ENCODE data around the gene YWHAG.
"Not testable (repeated sequence)": the region's sequence is repeated elsewhere in the genome, so short reads cannot be mapped to it uniquely, and the experiment has no call there.

Gene YWHAG

DNA sequence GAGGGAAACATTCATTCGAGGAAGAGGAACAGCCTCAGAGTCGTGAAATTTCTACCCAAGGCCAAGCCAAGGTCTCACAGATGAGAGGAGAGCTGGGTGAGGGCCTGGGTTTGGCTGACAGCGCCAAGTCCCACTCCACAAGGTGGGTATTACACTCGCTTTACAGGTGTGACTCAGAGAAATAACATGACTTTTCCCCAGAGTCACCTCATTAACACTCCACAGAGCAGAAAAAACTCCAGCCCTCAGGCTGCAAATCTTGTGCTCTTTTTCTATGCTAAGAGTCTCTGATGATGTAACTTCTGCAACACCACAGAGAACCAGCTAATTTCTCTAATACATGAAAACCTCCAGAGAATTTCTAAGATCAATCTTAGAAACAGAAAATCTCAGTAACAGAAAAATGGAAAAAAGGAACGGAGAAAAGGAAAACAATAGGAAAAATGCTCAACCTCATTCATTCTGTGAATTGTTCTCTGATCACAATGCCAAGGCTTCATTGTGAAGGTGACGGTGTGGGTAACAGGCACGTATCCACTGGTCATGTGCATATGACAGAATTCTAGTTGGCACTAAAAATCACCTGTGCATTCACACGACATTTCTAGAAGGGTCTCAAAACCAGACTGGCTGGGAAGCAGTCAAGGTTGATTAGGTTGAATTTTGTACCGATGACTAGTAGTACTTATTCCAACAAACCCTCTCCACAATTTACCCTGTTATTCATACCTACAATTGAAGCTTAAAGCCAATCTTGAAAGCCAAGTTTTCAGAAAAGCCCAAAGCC, 20.3 kb downstream of the YWHAG start:
- H3K9ac ChIP-seq (ENCODE audit: low read depth in 1 of 2, low read length in 2 of 2) = no peak overlapping the region
- H3K4me3 ChIP-seq (ENCODE audit: low read length in 2 of 2) = no peak overlapping the region
- no peaks in the 10 kb centered on the region for H3K27me3 ChIP-seq (ENCODE audit: control insufficient read depth in 2 of 2, insufficient read depth in 2 of 2, low read length in 2 of 2)
- no peaks in the 10 kb centered on the region for H3K9me3 ChIP-seq (ENCODE audit: control insufficient read depth in 2 of 2, low read length in 2 of 2)
- peaks cover 0 to 6% of the 10 kb centered on the region in 2 donors for H3K4me1 ChIP-seq (ENCODE audit: control insufficient read depth in 2 of 2, insufficient read depth in 2 of 2, low read length in 2 of 2)
- H3K36me3 ChIP-seq (ENCODE audit: control insufficient read depth in 2 of 2, insufficient read depth in 2 of 2, low read length in 2 of 2) = peaks cover 3 to 8% of the 10 kb centered on the region in 2 donors
- H3K27ac ChIP-seq (ENCODE audit: low read depth in 2 of 2, low read length in 2 of 2) = no peak overlapping the region

DNA sequence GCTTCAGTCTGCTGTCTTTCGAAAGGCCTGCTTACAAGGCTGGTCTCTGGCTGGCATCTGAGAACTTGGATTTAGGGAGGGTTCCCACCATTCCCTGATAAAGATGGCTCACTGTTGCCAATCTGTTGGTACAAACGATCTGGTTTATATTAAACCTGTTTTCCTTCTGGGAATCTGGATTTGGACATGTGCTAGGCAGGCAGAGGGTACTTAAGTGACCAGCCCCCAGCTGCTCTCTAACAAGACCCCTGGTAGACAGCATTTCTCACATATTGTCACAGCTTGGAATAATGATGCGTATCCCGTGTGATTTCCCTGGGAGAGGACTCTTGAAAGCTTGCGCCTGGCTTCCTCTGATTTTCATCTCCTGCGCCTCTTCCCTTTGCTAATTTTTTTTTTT, 21.6 kb downstream of the YWHAG start:
- no peak overlapping the region for H3K4me3 ChIP-seq (ENCODE audit: low read length in 2 of 2)
- no peak overlapping the region for H3K27ac ChIP-seq (ENCODE audit: low read depth in 2 of 2, low read length in 2 of 2)
- peaks cover under 1 to 3% of the 10 kb centered on the region in 2 donors for H3K36me3 ChIP-seq (ENCODE audit: control insufficient read depth in 2 of 2, insufficient read depth in 2 of 2, low read length in 2 of 2)
- H3K9me3 ChIP-seq (ENCODE audit: control insufficient read depth in 2 of 2, low read length in 2 of 2) = no peaks in the 10 kb centered on the region
- H3K9ac ChIP-seq (ENCODE audit: low read depth in 1 of 2, low read length in 2 of 2) = no peak overlapping the region
- H3K4me1 ChIP-seq (ENCODE audit: control insufficient read depth in 2 of 2, insufficient read depth in 2 of 2, low read length in 2 of 2) = peaks cover 0 to 7% of the 10 kb centered on the region in 2 donors
- no peaks in the 10 kb centered on the region for H3K27me3 ChIP-seq (ENCODE audit: control insufficient read depth in 2 of 2, insufficient read depth in 2 of 2, low read length in 2 of 2)

DNA sequence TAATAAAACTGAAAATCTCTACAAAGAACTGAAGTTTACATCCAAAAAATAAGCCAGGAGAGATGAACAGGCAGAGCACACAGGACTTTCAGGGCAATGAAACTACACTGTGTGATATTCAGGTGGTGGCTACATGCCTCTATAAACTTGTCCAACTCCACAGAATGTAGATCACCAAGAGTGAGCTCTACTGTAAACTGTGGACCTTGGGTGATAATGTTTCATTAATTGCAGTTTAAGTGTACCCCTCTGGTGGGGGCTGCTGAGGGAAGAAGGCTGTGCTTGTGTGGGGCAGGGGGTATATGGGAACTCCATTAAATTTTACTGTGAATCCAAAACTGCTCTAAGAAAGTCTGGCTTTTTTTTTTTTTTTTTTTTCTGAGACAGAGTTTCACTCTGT, 22.7 kb downstream of the YWHAG start:
- no peak overlapping the region for H3K9ac ChIP-seq (ENCODE audit: low read depth in 1 of 2, low read length in 2 of 2)
- peaks cover 0 to 7% of the 10 kb centered on the region in 2 donors for H3K4me1 ChIP-seq (ENCODE audit: control insufficient read depth in 2 of 2, insufficient read depth in 2 of 2, low read length in 2 of 2)
- no peaks in the 10 kb centered on the region for H3K27me3 ChIP-seq (ENCODE audit: control insufficient read depth in 2 of 2, insufficient read depth in 2 of 2, low read length in 2 of 2)
- H3K36me3 ChIP-seq (ENCODE audit: control insufficient read depth in 2 of 2, insufficient read depth in 2 of 2, low read length in 2 of 2) = peaks cover 1 to 2% of the 10 kb centered on the region in 2 donors
- H3K4me3 ChIP-seq (ENCODE audit: low read length in 2 of 2) = no peak overlapping the region
- H3K9me3 ChIP-seq (ENCODE audit: control insufficient read depth in 2 of 2, low read length in 2 of 2) = no peaks in the 10 kb centered on the region
- no peak overlapping the region for H3K27ac ChIP-seq (ENCODE audit: low read depth in 2 of 2, low read length in 2 of 2)

DNA sequence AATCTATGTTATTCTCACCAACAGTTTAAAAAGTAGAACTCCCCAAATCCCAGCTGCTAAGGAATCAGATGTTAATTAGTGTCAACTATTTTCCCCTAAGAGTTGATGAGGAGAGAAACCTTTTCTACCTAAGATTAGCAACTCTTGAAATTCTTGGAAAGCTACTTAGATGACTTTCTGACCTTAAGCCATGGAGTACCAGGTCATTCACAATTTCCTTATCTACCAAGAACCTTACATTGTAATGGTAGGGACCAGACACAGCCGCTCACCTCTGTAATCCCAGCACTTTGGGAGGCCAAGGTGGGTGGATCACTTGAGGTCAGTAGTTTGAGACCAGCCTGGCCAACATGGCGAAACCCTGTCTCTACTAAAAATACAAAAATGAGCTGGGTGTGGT, 23.4 kb downstream of the YWHAG start:
- not testable (repeated sequence) for H3K27me3 ChIP-seq (ENCODE audit: control insufficient read depth in 2 of 2, insufficient read depth in 2 of 2, low read length in 2 of 2); H3K9me3 ChIP-seq (ENCODE audit: control insufficient read depth in 2 of 2, low read length in 2 of 2); H3K36me3 ChIP-seq (ENCODE audit: control insufficient read depth in 2 of 2, insufficient read depth in 2 of 2, low read length in 2 of 2); H3K9ac ChIP-seq (ENCODE audit: low read depth in 1 of 2, low read length in 2 of 2); H3K4me3 ChIP-seq (ENCODE audit: low read length in 2 of 2); H3K27ac ChIP-seq (ENCODE audit: low read depth in 2 of 2, low read length in 2 of 2); H3K4me1 ChIP-seq (ENCODE audit: control insufficient read depth in 2 of 2, insufficient read depth in 2 of 2, low read length in 2 of 2)

DNA sequence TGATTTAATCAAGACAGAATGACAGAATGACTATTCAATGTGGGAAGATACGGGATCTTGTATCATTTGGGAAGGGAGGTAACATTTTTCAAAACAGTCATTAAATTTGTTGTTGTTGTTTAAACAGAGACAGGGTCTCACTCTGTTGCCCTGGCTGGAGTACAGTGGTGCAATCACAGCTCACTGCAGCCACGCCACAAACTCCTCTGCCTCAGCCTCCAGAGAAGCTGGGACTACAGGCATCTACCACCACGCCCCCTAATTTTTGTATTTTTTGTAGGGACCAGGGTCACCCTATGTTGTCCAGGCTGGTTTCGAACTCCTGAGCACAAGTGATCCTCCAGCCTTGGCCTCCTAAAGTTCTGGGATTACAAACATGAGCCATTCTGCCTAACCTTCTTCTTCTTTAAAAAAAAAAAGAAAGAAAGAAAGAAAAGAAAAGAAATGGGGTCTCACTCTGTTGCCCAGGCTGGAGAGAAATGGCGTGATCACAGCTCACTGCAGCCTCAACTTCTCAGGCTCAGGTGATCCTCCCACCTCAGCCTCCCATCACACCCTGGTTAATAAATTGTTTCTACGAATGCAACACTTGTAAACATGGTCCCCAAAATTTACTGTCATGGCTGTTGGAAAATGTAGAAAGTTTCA, 24.3 kb downstream of the YWHAG start:
- Histone ChIP-seq H3K36me3 (ENCODE audit: control insufficient read depth in 2 of 2, insufficient read depth in 2 of 2, low read length in 2 of 2) (peaks cover 8% of the 10 kb centered on the region in 2 donors), H3K27ac (ENCODE audit: low read depth in 2 of 2, low read length in 2 of 2) (no peak overlapping the region), H3K9me3 (ENCODE audit: control insufficient read depth in 2 of 2, low read length in 2 of 2) (no peaks in the 10 kb centered on the region), H3K27me3 (ENCODE audit: control insufficient read depth in 2 of 2, insufficient read depth in 2 of 2, low read length in 2 of 2) (no peaks in the 10 kb centered on the region), H3K4me3 (ENCODE audit: low read length in 2 of 2) (no peak overlapping the region), H3K4me1 (ENCODE audit: control insufficient read depth in 2 of 2, insufficient read depth in 2 of 2, low read length in 2 of 2) (peaks cover 0 to 9% of the 10 kb centered on the region in 2 donors), H3K9ac (ENCODE audit: low read depth in 1 of 2, low read length in 2 of 2) (no peak overlapping the region)

DNA sequence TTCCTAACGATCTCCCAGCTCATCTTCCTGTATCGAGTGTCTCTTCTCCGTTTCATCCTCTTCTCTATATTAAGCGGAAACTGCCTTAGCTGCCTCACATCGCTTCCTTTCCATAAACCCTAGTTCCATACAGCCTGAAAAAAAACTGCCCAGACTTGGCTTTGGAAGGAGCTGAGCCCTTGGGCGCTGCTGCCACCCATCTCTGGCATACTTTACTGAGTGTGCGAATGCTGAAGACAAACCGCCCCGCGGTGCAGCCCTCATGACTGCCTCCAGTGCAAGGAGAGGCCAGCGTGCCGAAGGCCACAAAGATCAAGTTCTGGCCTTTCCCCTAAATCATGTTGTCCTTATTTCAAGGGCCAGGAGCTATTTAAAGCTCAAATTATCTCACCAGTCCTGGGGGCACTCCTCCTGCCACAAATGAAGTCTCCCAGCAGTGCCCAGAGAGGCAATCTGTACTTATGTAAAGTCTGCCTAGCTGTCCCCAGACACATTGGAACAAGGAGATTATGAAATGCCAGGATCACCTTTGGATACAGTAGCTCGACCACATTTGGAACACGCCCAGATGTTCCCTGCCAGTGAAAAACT, 25.2 kb downstream of the YWHAG start:
- peaks cover 0 to 9% of the 10 kb centered on the region in 2 donors for H3K4me1 ChIP-seq (ENCODE audit: control insufficient read depth in 2 of 2, insufficient read depth in 2 of 2, low read length in 2 of 2)
- H3K9me3 ChIP-seq (ENCODE audit: control insufficient read depth in 2 of 2, low read length in 2 of 2) = no peaks in the 10 kb centered on the region
- H3K9ac ChIP-seq (ENCODE audit: low read depth in 1 of 2, low read length in 2 of 2) = no peak overlapping the region
- H3K4me3 ChIP-seq (ENCODE audit: low read length in 2 of 2) = no peak overlapping the region
- peaks cover 16 to 17% of the 10 kb centered on the region in 2 donors for H3K36me3 ChIP-seq (ENCODE audit: control insufficient read depth in 2 of 2, insufficient read depth in 2 of 2, low read length in 2 of 2)
- H3K27me3 ChIP-seq (ENCODE audit: control insufficient read depth in 2 of 2, insufficient read depth in 2 of 2, low read length in 2 of 2) = no peaks in the 10 kb centered on the region
- H3K27ac ChIP-seq (ENCODE audit: low read depth in 2 of 2, low read length in 2 of 2) = no peak overlapping the region

DNA sequence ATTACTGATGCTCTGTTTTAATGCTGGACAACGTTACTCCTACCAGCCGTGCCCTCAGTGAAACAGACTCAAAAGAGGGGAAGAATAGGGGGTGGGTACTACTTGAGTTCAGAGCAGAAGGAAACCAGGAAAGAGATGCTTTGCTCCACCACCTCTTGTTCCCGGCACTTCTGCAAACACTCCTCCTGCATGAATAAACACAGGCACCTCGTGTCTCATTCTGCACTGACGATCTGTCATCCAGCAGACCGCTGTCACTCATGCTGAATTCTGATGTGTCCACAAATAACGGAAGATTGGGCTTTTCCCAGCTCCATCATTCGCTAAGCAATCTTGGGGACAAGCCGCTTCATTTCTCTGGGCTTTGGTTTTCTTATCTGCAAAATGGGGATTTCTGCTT, 26.7 kb downstream of the YWHAG start:
- Histone ChIP-seq H3K36me3 (ENCODE audit: control insufficient read depth in 2 of 2, insufficient read depth in 2 of 2, low read length in 2 of 2) (peaks cover 20 to 27% of the 10 kb centered on the region in 2 donors), H3K9ac (ENCODE audit: low read depth in 1 of 2, low read length in 2 of 2) (no peak overlapping the region), H3K4me3 (ENCODE audit: low read length in 2 of 2) (no peak overlapping the region), H3K9me3 (ENCODE audit: control insufficient read depth in 2 of 2, low read length in 2 of 2) (no peaks in the 10 kb centered on the region), H3K27ac (ENCODE audit: low read depth in 2 of 2, low read length in 2 of 2) (no peak overlapping the region), H3K4me1 (ENCODE audit: control insufficient read depth in 2 of 2, insufficient read depth in 2 of 2, low read length in 2 of 2) (peaks cover 0 to 9% of the 10 kb centered on the region in 2 donors), H3K27me3 (ENCODE audit: control insufficient read depth in 2 of 2, insufficient read depth in 2 of 2, low read length in 2 of 2) (no peaks in the 10 kb centered on the region)

GRCh38 chr7:76330673-76331072, 28.1 kb downstream of the YWHAG start:
- Histone ChIP-seq H3K4me3 (ENCODE audit: low read length in 2 of 2) (no peak overlapping the region), H3K27me3 (ENCODE audit: control insufficient read depth in 2 of 2, insufficient read depth in 2 of 2, low read length in 2 of 2) (no peaks in the 10 kb centered on the region), H3K4me1 (ENCODE audit: control insufficient read depth in 2 of 2, insufficient read depth in 2 of 2, low read length in 2 of 2) (peaks cover 0 to 9% of the 10 kb centered on the region in 2 donors), H3K27ac (ENCODE audit: low read depth in 2 of 2, low read length in 2 of 2) (no peak overlapping the region), H3K9ac (ENCODE audit: low read depth in 1 of 2, low read length in 2 of 2) (no peak overlapping the region), H3K36me3 (ENCODE audit: control insufficient read depth in 2 of 2, insufficient read depth in 2 of 2, low read length in 2 of 2) (peaks cover 25 to 33% of the 10 kb centered on the region in 2 donors), H3K9me3 (ENCODE audit: control insufficient read depth in 2 of 2, low read length in 2 of 2) (no peaks in the 10 kb centered on the region)

DNA sequence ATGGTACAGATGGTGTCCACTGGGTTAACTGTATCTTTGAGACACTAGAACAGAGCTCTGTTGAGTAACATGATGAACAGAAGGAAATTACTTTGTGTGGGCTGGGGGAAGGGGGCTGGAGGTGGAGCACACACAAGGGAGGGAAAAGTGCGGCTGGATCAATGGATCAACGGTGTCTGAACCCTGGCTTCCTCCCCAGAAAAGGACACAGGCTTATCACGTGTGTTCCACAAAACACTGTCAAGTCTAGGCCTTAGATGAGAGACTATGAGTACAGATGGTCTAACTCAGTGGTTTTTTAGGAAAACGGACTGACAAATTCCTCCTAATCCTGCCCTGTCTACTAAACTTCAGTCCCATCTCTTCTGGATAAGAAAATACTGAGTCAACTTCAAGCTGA, 28.5 kb downstream of the YWHAG start:
- Histone ChIP-seq H3K27me3 (ENCODE audit: control insufficient read depth in 2 of 2, insufficient read depth in 2 of 2, low read length in 2 of 2) (no peaks in the 10 kb centered on the region), H3K9me3 (ENCODE audit: control insufficient read depth in 2 of 2, low read length in 2 of 2) (no peaks in the 10 kb centered on the region), H3K36me3 (ENCODE audit: control insufficient read depth in 2 of 2, insufficient read depth in 2 of 2, low read length in 2 of 2) (peaks cover 26 to 33% of the 10 kb centered on the region in 2 donors), H3K27ac (ENCODE audit: low read depth in 2 of 2, low read length in 2 of 2) (no peak overlapping the region), H3K9ac (ENCODE audit: low read depth in 1 of 2, low read length in 2 of 2) (no peak overlapping the region), H3K4me3 (ENCODE audit: low read length in 2 of 2) (no peak overlapping the region), H3K4me1 (ENCODE audit: control insufficient read depth in 2 of 2, insufficient read depth in 2 of 2, low read length in 2 of 2) (peaks cover 0 to 9% of the 10 kb centered on the region in 2 donors)

GRCh38 chr7:76329479-76329878, 29.3 kb downstream of the YWHAG start:
- H3K9ac ChIP-seq (ENCODE audit: low read depth in 1 of 2, low read length in 2 of 2) = no peak overlapping the region
- H3K27ac ChIP-seq (ENCODE audit: low read depth in 2 of 2, low read length in 2 of 2) = no peak overlapping the region
- peaks cover 28 to 38% of the 10 kb centered on the region in 2 donors for H3K36me3 ChIP-seq (ENCODE audit: control insufficient read depth in 2 of 2, insufficient read depth in 2 of 2, low read length in 2 of 2)
- H3K4me3 ChIP-seq (ENCODE audit: low read length in 2 of 2) = no peak overlapping the region
- H3K9me3 ChIP-seq (ENCODE audit: control insufficient read depth in 2 of 2, low read length in 2 of 2) = no peaks in the 10 kb centered on the region
- peaks cover 0 to 9% of the 10 kb centered on the region in 2 donors for H3K4me1 ChIP-seq (ENCODE audit: control insufficient read depth in 2 of 2, insufficient read depth in 2 of 2, low read length in 2 of 2)
- no peaks in the 10 kb centered on the region for H3K27me3 ChIP-seq (ENCODE audit: control insufficient read depth in 2 of 2, insufficient read depth in 2 of 2, low read length in 2 of 2)
